SK-N-SH (cell line): ENCODE data around the gene SERPINA3. TPM values are rescaled to one million over a fixed set of nuclear protein-coding genes. Genes with fewer than 3 reads are reported as not detected.

Source experiments
- CTCF ChIA-PET: fragments of 300-600, 350-600 bp; formaldehyde crosslinking; extraction: SDS; loops from one replicate; lab custom pipeline; 2021; lab: Yijun Ruan, JAX
- POLR2A ChIA-PET: fragments of 350-600 bp; sonication (Branson Sonifier 250); formaldehyde crosslinking; extraction: SDS; loops from one replicate; lab custom pipeline; 2020; ENCODE audit warnings: antibody characterized with exemption, inconsistent platforms; lab: Yijun Ruan, JAX
- DNase-seq: peaks from one replicate; pipeline ENCODE4 v3.0.0; 2012
- H2AFZ ChIP-seq: fragments of 200-600 bp; sonication (generic); 2 replicates; pipeline ENCODE4 v1.8.1; 2016; ENCODE audit warnings: antibody characterized with exemption, mild to moderate bottlenecking, low read depth
- H3F3A ChIP-seq: fragments of 200-600 bp; sonication (generic); replicated peaks from 2 replicates; pipeline ENCODE3; 2016; ENCODE audit warnings: antibody characterized with exemption, mild to moderate bottlenecking; ENCODE audit not compliant: insufficient read depth
- H3K27ac ChIP-seq, 2 experiments: fragments of 200-500 bp in 1 of 2; fragments of 200-600 bp in 1 of 2; sonication (Bioruptor generic) in 1 of 2; sonication (generic), shearing (Covaris generic) in 1 of 2; 2 replicates each; pipeline versions ENCODE4 v1.5.1 to v1.6.1; 2014 to 2016; ENCODE audit warnings: low read depth in 2 of 2, inconsistent platforms in 1 of 2, low read length in 1 of 2, mild to moderate bottlenecking in 1 of 2, mixed read lengths in 1 of 2
- H3K27me3 ChIP-seq: fragments of 200-600 bp; sonication (generic), shearing (Covaris generic); 2 replicates; pipeline ENCODE4 v1.6.1; 2016; ENCODE audit warnings: mixed run types; ENCODE audit not compliant: insufficient read depth
- H3K36me3 ChIP-seq, 2 experiments: fragments of 200-500 bp in 1 of 2; fragments of 200-600 bp in 1 of 2; sonication (Bioruptor generic) in 1 of 2; sonication (generic) in 1 of 2; replicated peaks in 1 of 2; 2 replicates each; pipeline versions ENCODE3 to v1.5.1; 2014 to 2016; ENCODE audit warnings: low read length in 1 of 2, mild to moderate bottlenecking in 1 of 2; ENCODE audit not compliant: insufficient read depth in 2 of 2, control insufficient read depth in 1 of 2
- H3K4me1 ChIP-seq, 2 experiments: fragments of 200-500 bp in 1 of 2; fragments of 200-600 bp in 1 of 2; sonication (Bioruptor generic) in 1 of 2; sonication (generic), shearing (Covaris generic) in 1 of 2; 2 replicates each; pipeline versions ENCODE4 v1.5.1 to v1.6.1; 2014 to 2016; ENCODE audit warnings: low read depth in 1 of 2, low read length in 1 of 2, mixed run types in 1 of 2; ENCODE audit not compliant: insufficient read depth in 2 of 2, control insufficient read depth in 1 of 2
- H3K4me2 ChIP-seq: fragments of 200-600 bp; sonication (generic), shearing (Covaris generic); 2 replicates; pipeline ENCODE4 v1.6.1; 2017; ENCODE audit warnings: mixed run types
- H3K4me3 ChIP-seq, 2 experiments: fragments of 200-500 bp in 1 of 2; fragments of 200-600 bp in 1 of 2; sonication (Bioruptor generic) in 1 of 2; sonication (generic), shearing (Covaris generic) in 1 of 2; 2 replicates each; pipeline versions ENCODE4 v1.5.1 to v1.8.1; 2014 to 2016; ENCODE audit warnings: low read depth in 2 of 2, inconsistent platforms in 1 of 2, low read length in 1 of 2, mild to moderate bottlenecking in 1 of 2, mixed read lengths in 1 of 2, moderate library complexity in 1 of 2
- H3K79me2 ChIP-seq: fragments of 200-600 bp; sonication (generic); 2 replicates; pipeline ENCODE4 v1.8.1; 2017; ENCODE audit warnings: mild to moderate bottlenecking; ENCODE audit not compliant: insufficient read depth
- H3K9ac ChIP-seq: fragments of 200-600 bp; sonication (generic); 2 replicates; pipeline ENCODE4 v1.6.1; 2017; ENCODE audit warnings: mixed run types
- H3K9me2 ChIP-seq: fragments of 200-600 bp; sonication (generic); 2 replicates; pipeline ENCODE4 v1.6.1; 2017; ENCODE audit warnings: mixed run types
- H3K9me3 ChIP-seq: fragments of 200-600 bp; sonication (generic); 2 replicates; pipeline ENCODE4 v1.6.1; 2017; ENCODE audit warnings: mixed run types, mild to moderate bottlenecking, moderate library complexity
- H4K20me1 ChIP-seq: fragments of 200-600 bp; sonication (generic); 2 replicates; pipeline ENCODE4 v1.6.1; 2017; ENCODE audit warnings: mild to moderate bottlenecking, mixed run types; ENCODE audit not compliant: insufficient read depth
- CHD2 ChIP-seq: fragments of 150-350 bp; IDR thresholded peaks from 2 replicates; pipeline ENCODE4 v1.6.1; 2018; ENCODE audit warnings: low read length; ENCODE audit not compliant: partially characterized antibody
- EP300 ChIP-seq, 2 experiments: IDR thresholded peaks; 2 replicates each; pipeline versions ENCODE4 v1.4.0 to v1.6.1; 2012; ENCODE audit warnings: borderline replicate concordance in 1 of 2, low read depth in 1 of 2, low read length in 1 of 2
- EZH2phosphoT487 ChIP-seq: fragments of 200-600 bp; sonication (generic); IDR thresholded peaks from 2 replicates; pipeline ENCODE4 v1.6.1; 2017; ENCODE audit warnings: low read depth, mixed run types, mild to moderate bottlenecking, antibody characterized with exemption, moderate library complexity, borderline replicate concordance
- FOSL2 ChIP-seq: IDR thresholded peaks from 2 replicates; pipeline ENCODE4 v1.4.0; 2012; ENCODE audit warnings: low read depth, mild to moderate bottlenecking, moderate library complexity, borderline replicate concordance
- GABPA ChIP-seq: IDR thresholded peaks from 2 replicates; pipeline ENCODE4 v1.4.0; 2012; ENCODE audit warnings: low read depth, mild to moderate bottlenecking
- GATA2 ChIP-seq: sonication (generic); formaldehyde crosslinking; IDR thresholded peaks from 2 replicates; pipeline ENCODE4 v1.5.0; 2020; ENCODE audit warnings: mild to moderate bottlenecking, missing genetic modification reagents
- JUND ChIP-seq: IDR thresholded peaks from 2 replicates; pipeline ENCODE4 v1.4.0; 2012
- MEF2A ChIP-seq: IDR thresholded peaks from 2 replicates; pipeline ENCODE4 v1.4.0; 2012; ENCODE audit warnings: low read depth, borderline replicate concordance
- RAD21 ChIP-seq: IDR thresholded peaks from 2 replicates; pipeline ENCODE4 v1.6.1; 2012; ENCODE audit warnings: mild to moderate bottlenecking, low read length
- RXRA ChIP-seq: IDR thresholded peaks from 2 replicates; pipeline ENCODE4 v1.4.0; 2012; ENCODE audit warnings: low read depth, mild to moderate bottlenecking, borderline replicate concordance
- SIN3A ChIP-seq: IDR thresholded peaks from 2 replicates; pipeline ENCODE4 v1.6.1; 2012; ENCODE audit warnings: low read depth, mild to moderate bottlenecking, low read length, moderate library complexity, borderline replicate concordance
- SMC3 ChIP-seq: IDR thresholded peaks from 2 replicates; pipeline ENCODE4 v1.6.1; 2012; ENCODE audit warnings: low read depth, low read length, improper control_type of control experiment
- TAF1 ChIP-seq: IDR thresholded peaks from 2 replicates; pipeline ENCODE4 v1.6.1; 2012; ENCODE audit warnings: low read depth, mild to moderate bottlenecking, low read length, moderate library complexity, borderline replicate concordance
- TEAD4 ChIP-seq: IDR thresholded peaks from 2 replicates; pipeline ENCODE4 v1.4.0; 2012; ENCODE audit warnings: mild to moderate bottlenecking, borderline replicate concordance; ENCODE audit not compliant: insufficient read depth
- YY1 ChIP-seq: IDR thresholded peaks from 2 replicates; pipeline ENCODE4 v1.4.0; 2012; ENCODE audit warnings: low read depth, mild to moderate bottlenecking
- WGBS: methylation state at CpG from one replicate; pipeline ENCODE4 v1.1.6; 2017; ENCODE audit warnings: low lambda C conversion rate; 5-methylcytosine and 5-hydroxymethylcytosine counted together
- polyA plus RNA-seq, 3 experiments: library from polyadenylated mRNA; depleted of rRNA; stranded (reverse); fragments of >200 nt; gene quantifications; 2 replicates each; pipeline ENCODE4 v1.2.3, GENCODE V29; 2012
- TF ChIP-seq, protein P1 (sequence below): IDR thresholded peaks from 2 replicates; pipeline ENCODE4 v1.4.0; 2012; ENCODE audit warnings: low read depth, borderline replicate concordance
- TF ChIP-seq, protein P2 (sequence below): IDR thresholded peaks from 2 replicates; pipeline ENCODE4; 2012

SERPINA3 gene
- polyA plus RNA-seq, 1 of the 3 experiments (the other 2 are of a cell fraction), result 0.25 TPM

DNA sequence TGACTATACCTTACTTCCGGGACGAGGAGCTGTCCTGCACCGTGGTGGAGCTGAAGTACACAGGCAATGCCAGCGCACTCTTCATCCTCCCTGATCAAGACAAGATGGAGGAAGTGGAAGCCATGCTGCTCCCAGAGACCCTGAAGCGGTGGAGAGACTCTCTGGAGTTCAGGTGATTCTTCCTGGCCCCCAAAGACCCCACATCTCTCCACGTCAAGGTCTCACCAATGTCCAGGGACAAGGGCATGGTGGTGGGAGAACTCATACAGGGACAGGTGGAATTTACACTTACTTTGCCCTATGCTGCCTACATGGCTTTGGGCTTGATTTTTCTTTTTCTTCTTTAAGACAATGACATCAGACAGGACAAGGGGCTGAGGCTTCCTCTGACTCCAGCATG lies 7.1 kb downstream of the SERPINA3 start:
- Histone ChIP-seq H3K4me2 (no peak overlapping the region), H3K9me3 (peaks cover 8% of the 10 kb centered on the region; the same call in 1 of the 2 replicates), H3F3A (no peaks in the 10 kb centered on the region), H3K4me3 (no peak overlapping the region), H4K20me1 (no peaks in the 10 kb centered on the region), H3K27me3 (no peaks in the 10 kb centered on the region), H3K36me3 (no peaks in the 10 kb centered on the region), H3K27ac (no peak overlapping the region), H2AFZ (no peak overlapping the region), H3K9me2 (no peaks in the 10 kb centered on the region), H3K79me2 (no peaks in the 10 kb centered on the region), H3K4me1 (no peaks in the 10 kb centered on the region), H3K9ac (no peak overlapping the region)
- CTCF ChIA-PET, result no interaction called here
- TF ChIP-seq RXRA (no peak), TAF1 (no peak), TEAD4 (no peak), FOSL2 (no peak), SMC3 (no peak), GATA2 (CRISPR knock-in tag) (no peak)
- WGBS, result 10% methylated on average over 6 of the region's 6 CpGs
- DNase-seq, result no peak
- POLR2A ChIA-PET, result no interaction called here

DNA sequence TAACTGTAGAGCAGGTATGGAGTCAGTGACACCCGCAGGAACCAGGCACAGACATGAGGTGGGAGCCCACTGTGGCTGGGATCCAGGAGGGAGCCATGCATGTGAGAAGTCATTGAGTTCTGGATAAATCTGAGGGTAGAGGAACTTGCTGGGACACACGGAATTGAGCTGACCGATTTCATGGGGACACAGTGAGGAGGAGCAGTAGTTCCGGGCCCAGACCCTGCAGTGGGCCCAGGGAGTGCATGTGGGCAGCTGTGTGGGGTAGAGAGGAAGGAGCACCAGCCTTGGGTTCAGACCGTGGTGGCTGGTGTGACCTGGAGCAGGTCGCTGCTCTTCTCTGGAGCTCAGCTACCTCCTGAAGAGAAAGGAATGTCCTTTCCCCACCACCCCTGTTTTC lies 8.4 kb downstream of the SERPINA3 start:
- ChIA-PET CTCF (no interaction called here), POLR2A (no interaction called here)
- Histone ChIP-seq H3K9ac (no peak overlapping the region), H3K27me3 (no peaks in the 10 kb centered on the region), H3K4me2 (no peak overlapping the region), H3K79me2 (no peaks in the 10 kb centered on the region), H3K4me3 (no peak overlapping the region), H4K20me1 (no peaks in the 10 kb centered on the region), H3K4me1 (no peaks in the 10 kb centered on the region), H3K36me3 (no peaks in the 10 kb centered on the region), H3K9me3 (peaks cover 8% of the 10 kb centered on the region; the same call in 1 of the 2 replicates), H2AFZ (no peak overlapping the region), H3K27ac (no peak overlapping the region), H3F3A (no peaks in the 10 kb centered on the region), H3K9me2 (no peaks in the 10 kb centered on the region)
- 8% methylated on average over 5 of the region's 6 CpGs for WGBS
- no peak for TF ChIP-seq RAD21
- TF ChIP-seq, protein P1, sequence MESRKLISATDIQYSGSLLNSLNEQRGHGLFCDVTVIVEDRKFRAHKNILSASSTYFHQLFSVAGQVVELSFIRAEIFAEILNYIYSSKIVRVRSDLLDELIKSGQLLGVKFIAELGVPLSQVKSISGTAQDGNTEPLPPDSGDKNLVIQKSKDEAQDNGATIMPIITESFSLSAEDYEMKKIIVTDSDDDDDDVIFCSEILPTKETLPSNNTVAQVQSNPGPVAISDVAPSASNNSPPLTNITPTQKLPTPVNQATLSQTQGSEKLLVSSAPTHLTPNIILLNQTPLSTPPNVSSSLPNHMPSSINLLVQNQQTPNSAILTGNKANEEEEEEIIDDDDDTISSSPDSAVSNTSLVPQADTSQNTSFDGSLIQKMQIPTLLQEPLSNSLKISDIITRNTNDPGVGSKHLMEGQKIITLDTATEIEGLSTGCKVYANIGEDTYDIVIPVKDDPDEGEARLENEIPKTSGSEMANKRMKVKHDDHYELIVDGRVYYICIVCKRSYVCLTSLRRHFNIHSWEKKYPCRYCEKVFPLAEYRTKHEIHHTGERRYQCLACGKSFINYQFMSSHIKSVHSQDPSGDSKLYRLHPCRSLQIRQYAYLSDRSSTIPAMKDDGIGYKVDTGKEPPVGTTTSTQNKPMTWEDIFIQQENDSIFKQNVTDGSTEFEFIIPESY, result no peak
- TF ChIP-seq, protein P2, sequence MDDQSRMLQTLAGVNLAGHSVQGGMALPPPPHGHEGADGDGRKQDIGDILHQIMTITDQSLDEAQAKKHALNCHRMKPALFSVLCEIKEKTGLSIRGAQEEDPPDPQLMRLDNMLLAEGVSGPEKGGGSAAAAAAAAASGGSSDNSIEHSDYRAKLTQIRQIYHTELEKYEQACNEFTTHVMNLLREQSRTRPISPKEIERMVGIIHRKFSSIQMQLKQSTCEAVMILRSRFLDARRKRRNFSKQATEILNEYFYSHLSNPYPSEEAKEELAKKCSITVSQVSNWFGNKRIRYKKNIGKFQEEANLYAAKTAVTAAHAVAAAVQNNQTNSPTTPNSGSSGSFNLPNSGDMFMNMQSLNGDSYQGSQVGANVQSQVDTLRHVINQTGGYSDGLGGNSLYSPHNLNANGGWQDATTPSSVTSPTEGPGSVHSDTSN, result no peak
- TF ChIP-seq SIN3A, result no peak
- TF ChIP-seq CHD2, result no peak
- no peak for TF ChIP-seq MEF2A
- no peak for TF ChIP-seq EZH2phosphoT487
- no peak for TF ChIP-seq TAF1
- no peak for TF ChIP-seq JUND
- no peak for TF ChIP-seq GATA2 (CRISPR knock-in tag)
- TF ChIP-seq TEAD4, result no peak
- no peak for TF ChIP-seq YY1
- no peak for TF ChIP-seq RXRA
- TF ChIP-seq GABPA, result no peak
- TF ChIP-seq EP300 (IDR thresholded peaks at IDR 0.05; ENCODE audit: borderline replicate concordance in 1 of 2, low read depth in 1 of 2, low read length in 1 of 2), result no peak
- DNase-seq, result no peak
